ENCODE results near the gene TSHZ3. TPM values are rescaled to one million over a fixed set of nuclear protein-coding genes. Genes with fewer than 3 reads are reported as not detected.

Gene TSHZ3
- total RNA-seq, 4 donors from 2014 or later, result 0.19 to 5.3 (median 1.9) TPM

DNA sequence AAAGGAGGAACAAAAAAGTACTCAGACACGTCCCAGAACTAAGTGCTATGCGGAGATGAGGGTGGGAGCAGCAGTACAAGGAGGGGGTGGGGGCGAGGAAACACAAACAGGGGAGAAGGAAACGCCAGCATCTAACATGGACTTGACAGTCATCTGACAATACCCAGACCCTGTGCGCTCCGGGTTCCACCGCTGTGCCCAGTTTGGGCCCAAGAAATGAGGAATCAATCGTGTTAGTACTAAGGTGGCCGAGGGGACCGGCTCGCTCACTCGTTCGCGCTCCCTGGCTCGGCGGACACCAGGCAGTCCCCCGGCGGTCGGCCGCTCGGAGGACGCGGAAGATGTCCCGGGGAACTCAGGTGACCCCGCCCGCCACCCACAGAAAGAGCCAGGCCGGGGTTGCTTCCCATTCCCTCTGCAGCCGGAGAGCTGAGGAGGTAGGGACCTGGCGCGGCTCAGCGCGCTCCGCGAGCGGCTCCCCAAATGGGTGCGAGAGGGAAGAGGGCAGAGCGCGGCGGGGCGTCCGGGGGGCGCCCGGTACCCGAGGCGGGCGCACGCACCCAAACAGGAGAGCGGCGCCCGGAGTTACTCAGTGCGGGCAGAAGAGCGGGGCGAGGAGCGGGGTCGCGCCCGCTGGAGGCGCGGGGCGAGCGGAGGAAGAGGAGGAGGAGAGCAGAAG, 616 bp downstream of the TSHZ3 start:
- Histone ChIP-seq H3K36me3 (no peaks in the 10 kb centered on the region), H3K9me3 (no peaks in the 10 kb centered on the region), H3K27me3 (peaks cover 0 to 62% (median 0%) of the 10 kb centered on the region in 4 donors), H3K27ac (peak overlapping the region; percentile 77 to 98 (median 90)), H3K4me1 (peaks cover 26 to 73% (median 30%) of the 10 kb centered on the region in 3 donors), H3K4me3 (peak overlapping the region; percentile 63 to 98 (median 80))
- no peak for DNase-seq
- intact Hi-C loops (cut with DNase I), result no loop called here
- WGBS, 2 donors, result 2 to 4% methylated on average over 8 to 32 of the region's 61 CpGs
- TF ChIP-seq, protein P1, sequence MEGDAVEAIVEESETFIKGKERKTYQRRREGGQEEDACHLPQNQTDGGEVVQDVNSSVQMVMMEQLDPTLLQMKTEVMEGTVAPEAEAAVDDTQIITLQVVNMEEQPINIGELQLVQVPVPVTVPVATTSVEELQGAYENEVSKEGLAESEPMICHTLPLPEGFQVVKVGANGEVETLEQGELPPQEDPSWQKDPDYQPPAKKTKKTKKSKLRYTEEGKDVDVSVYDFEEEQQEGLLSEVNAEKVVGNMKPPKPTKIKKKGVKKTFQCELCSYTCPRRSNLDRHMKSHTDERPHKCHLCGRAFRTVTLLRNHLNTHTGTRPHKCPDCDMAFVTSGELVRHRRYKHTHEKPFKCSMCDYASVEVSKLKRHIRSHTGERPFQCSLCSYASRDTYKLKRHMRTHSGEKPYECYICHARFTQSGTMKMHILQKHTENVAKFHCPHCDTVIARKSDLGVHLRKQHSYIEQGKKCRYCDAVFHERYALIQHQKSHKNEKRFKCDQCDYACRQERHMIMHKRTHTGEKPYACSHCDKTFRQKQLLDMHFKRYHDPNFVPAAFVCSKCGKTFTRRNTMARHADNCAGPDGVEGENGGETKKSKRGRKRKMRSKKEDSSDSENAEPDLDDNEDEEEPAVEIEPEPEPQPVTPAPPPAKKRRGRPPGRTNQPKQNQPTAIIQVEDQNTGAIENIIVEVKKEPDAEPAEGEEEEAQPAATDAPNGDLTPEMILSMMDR (IDR thresholded peaks at IDR 0.05), result no peak
- TF ChIP-seq POLR2A (IDR thresholded peaks at IDR 0.05), result no peak

DNA sequence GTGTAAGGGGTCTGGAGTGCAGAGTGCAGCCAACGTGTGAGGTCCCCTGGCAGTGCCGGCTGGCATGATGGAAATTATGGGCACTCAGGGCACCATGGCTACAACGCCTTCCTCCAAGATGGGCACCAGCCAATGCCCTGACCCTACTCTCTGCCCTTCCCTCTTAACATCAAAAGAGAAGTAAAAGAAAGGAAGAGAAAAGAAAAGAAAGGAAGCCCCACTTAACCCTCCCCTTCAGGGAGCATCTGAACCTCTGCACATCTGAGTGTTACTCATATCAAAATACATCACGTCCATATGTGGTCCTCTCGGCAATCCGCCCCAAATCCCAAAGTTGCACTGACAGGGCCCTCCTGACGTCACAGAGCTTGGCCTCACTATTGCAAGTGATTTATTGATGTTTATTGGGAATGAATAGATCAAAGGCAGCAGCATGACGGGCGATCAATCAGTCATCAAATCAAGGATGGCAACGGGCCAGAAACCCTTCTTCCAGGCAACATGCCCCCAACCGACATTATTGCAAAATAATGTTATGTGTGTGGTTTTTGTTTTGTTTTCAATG, 1.3 kb downstream of the TSHZ3 start:
- Histone ChIP-seq H3K9me3 (no peaks in the 10 kb centered on the region), H3K27ac (peak overlapping the region in 3 of 4 donors; percentile 38 to 95 (median 86)), H3K4me3 (peak overlapping the region in 3 of 4 donors; percentile 68 to 98 (median 91)), H3K27me3 (peaks cover 0 to 55% (median 0%) of the 10 kb centered on the region in 4 donors), H3K4me1 (peaks cover 21 to 69% (median 26%) of the 10 kb centered on the region in 3 donors), H3K36me3 (no peaks in the 10 kb centered on the region)
- intact Hi-C loops (cut with DNase I), result no loop called here
- 18 to 41% methylated on average over 8 to 10 of the region's 11 CpGs for WGBS, 2 donors
- TF ChIP-seq POLR2A (IDR thresholded peaks at IDR 0.05), result no peak
- TF ChIP-seq, protein P1 (IDR thresholded peaks at IDR 0.05), result no peak
- no peak for DNase-seq

DNA sequence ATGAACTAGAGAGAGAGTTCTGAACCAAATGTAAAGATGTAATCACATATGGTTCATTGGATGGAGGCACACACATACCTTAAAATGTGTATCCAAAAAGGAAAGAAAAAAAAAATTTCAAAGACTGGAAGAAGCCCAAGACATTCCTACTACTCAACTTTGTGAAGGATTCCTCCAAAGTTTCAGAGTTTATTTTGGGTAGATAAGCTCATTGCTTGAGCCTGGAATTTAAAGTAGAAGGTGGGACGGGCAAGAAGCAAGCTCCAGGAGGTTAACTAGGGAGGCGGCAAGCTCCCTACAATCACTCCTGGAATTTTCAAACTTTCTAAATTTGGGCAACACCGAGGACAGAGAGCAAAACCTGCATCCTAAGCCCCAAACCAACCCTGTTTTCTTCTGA, 1.9 kb downstream of the TSHZ3 start:
- Histone ChIP-seq H3K27me3 (peaks cover 0 to 49% (median 0%) of the 10 kb centered on the region in 4 donors), H3K36me3 (no peaks in the 10 kb centered on the region), H3K4me3 (peak overlapping the region in 1 of 4 donors; percentile 98), H3K27ac (peak overlapping the region in 3 of 4 donors; percentile 38 to 95 (median 86)), H3K4me1 (peaks cover 20 to 65% (median 25%) of the 10 kb centered on the region in 3 donors), H3K9me3 (no peaks in the 10 kb centered on the region)
- no peak for DNase-seq
- 69 to 90% methylated on average over 3 of the region's 3 CpGs for WGBS, 2 donors
- TF ChIP-seq POLR2A (IDR thresholded peaks at IDR 0.05), result no peak
- TF ChIP-seq, protein P1 (IDR thresholded peaks at IDR 0.05), result no peak
- intact Hi-C loops (cut with DNase I), result no loop called here

DNA sequence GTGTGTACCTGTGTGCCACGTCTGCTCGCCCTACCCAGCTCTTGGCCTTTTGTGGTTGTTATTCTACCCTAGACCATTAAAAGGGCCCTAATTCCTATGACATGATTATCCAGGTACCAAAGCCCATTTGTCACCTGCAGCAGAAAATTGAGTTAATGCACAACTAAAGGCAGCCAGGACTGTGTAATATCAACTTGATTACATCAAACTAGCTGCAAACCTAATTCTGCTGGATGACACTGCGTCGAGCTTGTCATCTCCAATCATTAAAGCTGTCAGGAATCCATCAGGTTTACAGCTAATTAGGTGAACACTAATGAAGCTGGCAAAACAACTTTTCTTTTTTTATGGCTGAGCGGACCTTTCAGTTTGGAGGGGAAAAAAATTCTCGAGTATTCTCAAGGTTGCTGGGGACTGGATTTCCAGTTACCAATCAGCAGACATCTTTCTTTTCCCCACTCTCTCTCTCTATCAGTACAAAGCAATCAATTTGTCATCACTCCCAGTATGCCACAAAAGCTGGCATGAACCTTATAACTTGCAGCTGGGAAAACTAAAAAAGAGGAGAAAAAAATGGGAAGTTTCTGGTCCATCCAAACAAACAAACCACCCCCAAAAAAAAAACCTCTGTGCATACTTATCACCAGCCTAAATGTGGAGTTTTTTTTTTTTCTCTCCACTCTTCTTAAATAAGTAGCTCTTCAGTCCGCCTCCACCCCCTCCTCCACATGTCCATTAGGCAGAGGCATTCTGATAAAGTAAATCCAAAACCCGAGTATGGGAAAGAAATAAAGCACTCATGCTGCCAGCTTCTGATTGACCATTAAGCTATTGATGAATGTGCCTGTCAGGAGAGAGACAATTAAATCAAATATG, 2.8 kb downstream of the TSHZ3 start:
- intact Hi-C loops (cut with DNase I), result no loop called here
- peak overlapping the region in 1 of 4 donors; percentile 95 for H3K27ac ChIP-seq
- no peak for DNase-seq
- H3K4me1 ChIP-seq, result peaks cover 14 to 60% (median 19%) of the 10 kb centered on the region in 3 donors
- TF ChIP-seq POLR2A (IDR thresholded peaks at IDR 0.05), result no peak
- TF ChIP-seq, protein P1 (IDR thresholded peaks at IDR 0.05), result no peak
- no peaks in the 10 kb centered on the region for H3K9me3 ChIP-seq
- WGBS, 2 donors, result 74 to 91% methylated on average over 8 of the region's 8 CpGs
- H3K4me3 ChIP-seq, result no peak overlapping the region
- H3K27me3 ChIP-seq, result peaks cover 0 to 40% (median 0%) of the 10 kb centered on the region in 4 donors
- no peaks in the 10 kb centered on the region for H3K36me3 ChIP-seq

All from esophagus squamous epithelium (tissue), 5 donors.